ENCODE results near the gene GSTT4.

GRCh38 chr22:24002272-24002671, 3.0 kb downstream of the GSTT4 start:
- TF ChIP-seq CTCF (IDR thresholded peaks at IDR 0.05): no peak
- no peak for TF ChIP-seq POLR2AphosphoS5 (IDR thresholded peaks at IDR 0.05)
- no peak for TF ChIP-seq POLR2A (IDR thresholded peaks at IDR 0.05)
- TF ChIP-seq EP300 (IDR thresholded peaks at IDR 0.05): no peak

Measured in stomach (tissue), 4 donors.